Caco-2 (cell line): ENCODE measurements around the gene RARRES2. TPM values are rescaled to one million over a fixed set of nuclear protein-coding genes. Genes with fewer than 3 reads are reported as not detected.

Experiments used
- BruUV-seq: library from RNA; stranded (reverse); fragments of 400-500 nt; replicated peaks from 2 replicates; lab custom pipeline; 2021; lab: Mats Ljungman, UMichigan
- CTCF ChIA-PET: fragments of 300-600 bp; sonication (Branson Sonifier 250); formaldehyde crosslinking; loops from one replicate; lab custom pipeline; 2022; ENCODE audit warnings: antibody characterized with exemption; lab: Charles Lee
- POLR2A ChIA-PET: fragments of 300-600 bp; sonication (Branson Sonifier 250); formaldehyde crosslinking; loops from one replicate; lab custom pipeline; 2022; ENCODE audit warnings: antibody characterized with exemption; lab: Charles Lee
- DNase-seq, 2 experiments: peaks; one replicate each; pipeline versions ENCODE4 v3.0.0 to v3.0.0-alpha.2; 2020 to 2022
- H3K27me3 ChIP-seq: replicated peaks from 2 replicates; pipeline ENCODE4 v1.6.0; 2011; ENCODE audit warnings: low read length; ENCODE audit not compliant: control insufficient read depth, insufficient read depth
- H3K36me3 ChIP-seq: 2 replicates; pipeline ENCODE4 v1.5.1; 2011; ENCODE audit warnings: low read length; ENCODE audit not compliant: control insufficient read depth, insufficient read depth
- H3K4me1 ChIP-seq: fragments of 250-450 bp; sonication (Bioruptor Pico); 2 replicates; pipeline ENCODE4 v1.5.1; 2020; ENCODE audit warnings: mild to moderate bottlenecking
- H3K4me3 ChIP-seq: 2 replicates; pipeline ENCODE4 v1.5.1; 2011; ENCODE audit warnings: low read depth, mild to moderate bottlenecking, control low read depth, low read length
- H3K9me3 ChIP-seq: fragments of 250-450 bp; sonication (Bioruptor Pico); 2 replicates; pipeline ENCODE4 v1.5.1; 2020; ENCODE audit warnings: mild to moderate bottlenecking, moderate library complexity
- H3K27ac Mint-ChIP-seq: one replicate; pipeline ENCODE4 v1.8.0; 2022; ENCODE audit warnings: mixed read lengths; ENCODE audit not compliant: unreplicated experiment
- H3K27me3 Mint-ChIP-seq: one replicate; pipeline ENCODE4 v1.8.0; 2022; ENCODE audit warnings: mixed read lengths; ENCODE audit not compliant: insufficient read depth, unreplicated experiment
- H3K36me3 Mint-ChIP-seq: one replicate; pipeline ENCODE4 v1.8.0; 2022; ENCODE audit warnings: mild to moderate bottlenecking, mixed read lengths; ENCODE audit not compliant: insufficient read depth, unreplicated experiment
- H3K4me1 Mint-ChIP-seq: one replicate; pipeline ENCODE4 v1.8.0; 2022; ENCODE audit warnings: low read depth, mixed read lengths; ENCODE audit not compliant: unreplicated experiment
- H3K4me3 Mint-ChIP-seq: one replicate; pipeline ENCODE4 v1.8.0; 2022; ENCODE audit warnings: mild to moderate bottlenecking, moderate library complexity, mixed read lengths; ENCODE audit not compliant: unreplicated experiment
- H3K9me3 Mint-ChIP-seq: one replicate; pipeline ENCODE4 v1.8.0; 2022; ENCODE audit warnings: mixed read lengths; ENCODE audit not compliant: unreplicated experiment
- CTCF ChIP-seq, 2 experiments: fragments of 200-600 bp in 1 of 2; IDR thresholded peaks; 1 replicate in 1 of 2; 2 replicates in 1 of 2; pipeline versions ENCODE4 v1.5.1 to v1.8.0; 2011 to 2022; ENCODE audit warnings: antibody characterized with exemption in 1 of 2, control low read depth in 1 of 2, inconsistent platforms in 1 of 2, low read depth in 1 of 2, low read length in 1 of 2, mild to moderate bottlenecking in 1 of 2, moderate library complexity in 1 of 2; ENCODE audit not compliant: insufficient read depth in 1 of 2, severe bottlenecking in 1 of 2, unreplicated experiment in 1 of 2
- intact Hi-C: fragments of 100-400 bp; cut with micrococcal nuclease; formaldehyde crosslinking; loops from one replicate; pipeline ENCODE4 v1.10.0; 2022; ENCODE audit not compliant: unreplicated experiment
- total RNA-seq: library from RNA; stranded (reverse); gene quantifications from 2 replicates; pipeline ENCODE4 v1.2.3, GENCODE V29; 2022

RARRES2 gene
- total RNA-seq, 1 experiment from 2014 or later: not detected

- Mint-ChIP-seq H3K27ac (no peak overlapping the region), H3K9me3 (no peaks in the 10 kb centered on the region), H3K27me3 (no peaks in the 10 kb centered on the region), H3K4me3 (no peak overlapping the region), H3K36me3 (peaks cover 66% of the 10 kb centered on the region), H3K4me1 (peaks cover 27% of the 10 kb centered on the region)
- Histone ChIP-seq H3K4me1 (peaks cover 33% of the 10 kb centered on the region), H3K4me3 (no peak overlapping the region), H3K27me3 (no peaks in the 10 kb centered on the region), H3K9me3 (no peaks in the 10 kb centered on the region), H3K36me3 (peaks cover 6% of the 10 kb centered on the region; the same call in 1 of the 2 replicates)
- intact Hi-C loops: no loop called here
- ChIA-PET CTCF (no interaction called here), POLR2A (no interaction called here)
- TSS peak; percentile 2 for BruUV-seq
- DNase-seq: no peak
- no peak for TF ChIP-seq CTCF (IDR thresholded peaks at IDR 0.05; ENCODE audit: insufficient read depth in 1 of 2, low read depth in 1 of 2, low read length in 1 of 2, severe bottlenecking in 1 of 2, unreplicated experiment in 1 of 2)
These were observed 31.8 kb upstream of the RARRES2 start for GRCh38 chr7:150373049-150373801.

- TF ChIP-seq CTCF (IDR thresholded peaks at IDR 0.05; ENCODE audit: insufficient read depth in 1 of 2, low read depth in 1 of 2, low read length in 1 of 2, severe bottlenecking in 1 of 2, unreplicated experiment in 1 of 2): no peak
- peaks cover 65% of the 10 kb centered on the region for H3K36me3 Mint-ChIP-seq
- ChIA-PET POLR2A (no interaction called here), CTCF (no interaction called here)
- no peaks in the 10 kb centered on the region for H3K27me3 Mint-ChIP-seq
- no peak overlapping the region for H3K27ac Mint-ChIP-seq
- H3K4me3 Mint-ChIP-seq: no peak overlapping the region
- intact Hi-C loops: no loop called here
- Histone ChIP-seq H3K9me3 (no peaks in the 10 kb centered on the region), H3K36me3 (peaks cover 6% of the 10 kb centered on the region; the same call in 1 of the 2 replicates), H3K27me3 (no peaks in the 10 kb centered on the region), H3K4me1 (peaks cover 32% of the 10 kb centered on the region), H3K4me3 (no peak overlapping the region)
- DNase-seq: no peak
- H3K4me1 Mint-ChIP-seq: peaks cover 22% of the 10 kb centered on the region
- H3K9me3 Mint-ChIP-seq: no peaks in the 10 kb centered on the region
- no TSS peak for BruUV-seq
These were observed 31.0 kb upstream of the RARRES2 start for GRCh38 chr7:150372271-150373048.

- BruUV-seq: no TSS peak
- H3K4me1 Mint-ChIP-seq: peaks cover 17% of the 10 kb centered on the region
- intact Hi-C loops: no loop called here
- POLR2A ChIA-PET: no interaction called here
- H3K36me3 ChIP-seq: peaks cover 6% of the 10 kb centered on the region; the same call in 1 of the 2 replicates
- no peaks in the 10 kb centered on the region for H3K27me3 ChIP-seq
- TF ChIP-seq CTCF (IDR thresholded peaks at IDR 0.05; ENCODE audit: insufficient read depth in 1 of 2, low read depth in 1 of 2, low read length in 1 of 2, severe bottlenecking in 1 of 2, unreplicated experiment in 1 of 2): no peak
- CTCF ChIA-PET: no interaction called here
- no peak for DNase-seq
- H3K36me3 Mint-ChIP-seq: peaks cover 65% of the 10 kb centered on the region
- no peak overlapping the region for H3K4me3 Mint-ChIP-seq
- no peaks in the 10 kb centered on the region for H3K9me3 ChIP-seq
- H3K4me1 ChIP-seq: peaks cover 30% of the 10 kb centered on the region
- no peaks in the 10 kb centered on the region for H3K9me3 Mint-ChIP-seq
- H3K4me3 ChIP-seq: no peak overlapping the region
- no peak overlapping the region for H3K27ac Mint-ChIP-seq
- no peaks in the 10 kb centered on the region for H3K27me3 Mint-ChIP-seq
These were observed 30.5 kb upstream of the RARRES2 start for GRCh38 chr7:150371996-150372270.
